ENCODE data around the gene DNAJB6. TPM values are rescaled to one million over a fixed set of nuclear protein-coding genes. Genes with fewer than 3 reads are reported as not detected.

DNAJB6 gene
- total RNA-seq, 1 donor from 2014 or later: 74.3 TPM

DNA sequence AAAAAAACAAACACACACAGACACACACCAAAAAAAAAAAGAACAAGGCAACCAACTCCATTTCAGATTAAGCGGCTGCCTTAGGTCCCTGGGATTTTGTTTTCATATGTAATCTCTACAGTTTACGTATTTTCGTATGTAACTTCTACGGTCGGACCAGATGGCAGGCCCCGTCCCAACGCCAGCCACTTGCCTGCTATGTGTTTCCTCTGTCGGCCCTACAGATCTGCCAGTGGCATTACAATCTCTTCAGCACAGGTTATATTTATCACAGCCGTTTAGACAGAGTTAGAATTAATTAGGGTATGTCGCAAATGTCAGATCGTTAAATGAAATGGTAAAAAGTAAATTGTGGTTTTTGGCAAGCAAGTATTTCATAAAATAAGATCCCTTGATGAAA is 99.3 kb downstream of the DNAJB6 start:
- Mint-ChIP-seq H3K4me1 (peaks cover 15% of the 10 kb centered on the region), H3K27me3 (no peaks in the 10 kb centered on the region), H3K27ac (no peak overlapping the region), H3K36me3 (ENCODE audit: low read depth) (no peaks in the 10 kb centered on the region), H3K9me3 (peaks cover 6% of the 10 kb centered on the region), H3K4me3 (no peak overlapping the region)
- TF ChIP-seq, protein P1, sequence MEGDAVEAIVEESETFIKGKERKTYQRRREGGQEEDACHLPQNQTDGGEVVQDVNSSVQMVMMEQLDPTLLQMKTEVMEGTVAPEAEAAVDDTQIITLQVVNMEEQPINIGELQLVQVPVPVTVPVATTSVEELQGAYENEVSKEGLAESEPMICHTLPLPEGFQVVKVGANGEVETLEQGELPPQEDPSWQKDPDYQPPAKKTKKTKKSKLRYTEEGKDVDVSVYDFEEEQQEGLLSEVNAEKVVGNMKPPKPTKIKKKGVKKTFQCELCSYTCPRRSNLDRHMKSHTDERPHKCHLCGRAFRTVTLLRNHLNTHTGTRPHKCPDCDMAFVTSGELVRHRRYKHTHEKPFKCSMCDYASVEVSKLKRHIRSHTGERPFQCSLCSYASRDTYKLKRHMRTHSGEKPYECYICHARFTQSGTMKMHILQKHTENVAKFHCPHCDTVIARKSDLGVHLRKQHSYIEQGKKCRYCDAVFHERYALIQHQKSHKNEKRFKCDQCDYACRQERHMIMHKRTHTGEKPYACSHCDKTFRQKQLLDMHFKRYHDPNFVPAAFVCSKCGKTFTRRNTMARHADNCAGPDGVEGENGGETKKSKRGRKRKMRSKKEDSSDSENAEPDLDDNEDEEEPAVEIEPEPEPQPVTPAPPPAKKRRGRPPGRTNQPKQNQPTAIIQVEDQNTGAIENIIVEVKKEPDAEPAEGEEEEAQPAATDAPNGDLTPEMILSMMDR (IDR thresholded peaks at IDR 0.05): no peak
- intact Hi-C loops (cut with micrococcal nuclease): no loop called here
- CTCF ChIA-PET: no interaction called here
- no peak for DNase-seq
- ATAC-seq (ENCODE audit: low read depth): no peak
- POLR2A ChIA-PET: no interaction called here

DNA sequence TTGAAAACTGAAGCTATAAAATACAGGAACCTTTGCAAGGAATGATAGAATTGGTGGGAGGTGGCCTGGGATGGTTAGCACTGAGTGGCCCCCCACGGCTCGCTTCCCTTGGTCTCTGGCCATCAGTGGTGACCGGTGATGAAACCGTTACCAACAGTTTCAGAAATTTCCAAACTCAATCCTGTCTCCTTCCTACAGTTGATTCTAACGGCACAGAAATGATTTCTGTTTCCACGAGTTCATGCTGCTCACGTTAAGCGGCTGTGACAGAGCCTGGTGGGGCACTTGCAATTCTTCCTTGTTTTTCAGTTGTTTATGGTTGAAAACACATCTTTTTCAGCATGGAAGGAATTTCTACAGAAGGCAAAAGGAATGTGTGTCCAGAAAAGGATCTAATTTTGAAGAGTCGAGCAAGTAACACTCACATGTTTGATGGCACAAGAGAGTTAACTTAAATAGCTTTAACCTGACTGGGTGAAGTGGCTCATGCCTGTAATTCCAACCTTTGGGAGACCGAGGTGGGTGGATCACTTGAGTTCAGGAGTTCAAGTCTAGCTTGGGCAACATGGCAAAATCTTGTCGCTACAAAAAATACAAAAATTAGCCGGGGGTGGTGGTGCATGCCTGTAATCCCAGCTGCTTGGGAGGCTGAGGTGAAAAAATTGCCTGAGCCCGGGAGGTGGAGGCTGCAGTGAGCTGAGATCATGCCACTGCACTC is 100.1 kb downstream of the DNAJB6 start:
- Mint-ChIP-seq H3K4me3 (no peak overlapping the region), H3K27me3 (no peaks in the 10 kb centered on the region), H3K4me1 (peaks cover 15% of the 10 kb centered on the region), H3K36me3 (ENCODE audit: low read depth) (no peaks in the 10 kb centered on the region), H3K27ac (no peak overlapping the region), H3K9me3 (peaks cover 6% of the 10 kb centered on the region)
- no peak for ATAC-seq (ENCODE audit: low read depth)
- intact Hi-C loops (cut with micrococcal nuclease): no loop called here
- no peak for DNase-seq
- POLR2A ChIA-PET: no interaction called here
- TF ChIP-seq, protein P1 (IDR thresholded peaks at IDR 0.05): no peak
- CTCF ChIA-PET: no interaction called here

DNA sequence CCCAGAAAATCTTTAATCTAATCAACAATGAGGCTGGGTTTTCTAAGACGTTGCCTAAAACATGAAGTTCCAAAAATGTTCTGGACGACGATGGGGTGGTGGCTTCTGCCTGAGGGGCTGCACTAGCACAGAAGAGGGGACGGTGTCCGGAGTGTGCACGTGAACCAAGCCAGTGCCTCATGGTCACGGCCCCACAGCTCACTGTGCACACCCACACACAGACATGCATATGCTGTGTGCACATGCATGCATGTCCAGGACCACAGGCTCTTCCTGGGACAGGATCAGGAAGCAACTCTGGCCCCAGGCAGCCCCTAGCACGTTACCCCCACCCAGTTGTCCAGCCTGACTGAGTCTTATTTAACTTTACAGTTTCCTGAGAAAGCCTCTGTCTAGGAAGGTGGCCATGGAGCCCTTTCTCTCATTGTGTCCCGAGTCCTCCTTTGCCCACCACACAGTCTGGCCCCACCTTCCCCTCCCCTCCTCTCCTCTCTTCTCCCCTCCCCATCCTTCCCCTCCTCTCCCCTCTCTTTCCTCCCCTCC is 100.8 kb downstream of the DNAJB6 start:
- TF ChIP-seq, protein P1 (IDR thresholded peaks at IDR 0.05): no peak
- ATAC-seq (ENCODE audit: low read depth): no peak
- intact Hi-C loops (cut with micrococcal nuclease): no loop called here

DNA sequence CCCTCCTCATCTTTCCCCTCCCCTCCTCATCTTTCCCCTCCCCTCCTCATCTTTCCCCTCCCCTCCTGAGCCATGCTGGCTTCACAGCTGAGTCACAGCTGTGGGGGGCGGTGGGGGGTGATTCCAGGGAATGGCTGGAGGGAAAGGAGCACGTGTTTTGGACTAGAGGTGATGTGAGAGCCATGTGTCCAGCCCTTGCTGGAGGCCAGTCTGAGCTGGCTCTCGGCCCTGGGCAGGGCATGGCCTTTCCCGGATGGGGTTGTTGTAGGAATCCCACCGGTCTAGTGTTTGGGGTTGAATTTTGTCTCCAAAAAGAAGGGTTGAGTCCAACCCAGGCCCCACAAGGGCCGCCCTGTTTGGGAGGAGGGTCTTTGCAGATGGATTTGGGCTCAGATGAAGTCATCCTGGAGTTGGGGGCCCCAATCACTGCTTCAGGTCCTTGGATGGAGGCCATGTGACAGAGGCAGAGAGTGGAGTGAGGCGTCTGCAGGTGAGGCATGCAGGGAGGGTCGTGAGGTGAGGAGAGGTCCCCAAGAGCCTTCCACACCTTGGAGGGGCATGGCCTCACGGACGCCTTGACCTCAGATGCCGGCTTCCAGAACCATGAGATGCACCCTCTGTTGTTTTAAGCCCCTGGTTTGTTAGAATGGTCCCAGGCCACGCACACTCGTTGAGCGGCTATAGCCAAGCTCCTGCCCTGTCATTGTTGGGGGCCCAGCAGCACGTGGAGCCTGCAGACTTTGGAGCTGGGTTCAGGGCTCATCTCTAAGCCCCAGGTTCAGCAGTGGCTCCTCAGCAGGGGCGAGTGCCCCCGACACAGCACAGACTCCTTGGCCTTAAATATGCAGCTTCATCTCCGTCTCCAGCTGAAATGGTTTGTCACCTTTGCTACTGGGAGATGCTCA is 101.6 kb downstream of the DNAJB6 start:
- POLR2A ChIA-PET: no interaction called here
- no peak for ATAC-seq (ENCODE audit: low read depth)
- Mint-ChIP-seq H3K9me3 (peaks cover 6% of the 10 kb centered on the region), H3K36me3 (ENCODE audit: low read depth) (no peaks in the 10 kb centered on the region), H3K27ac (no peak overlapping the region), H3K4me1 (peaks cover 3% of the 10 kb centered on the region), H3K4me3 (no peak overlapping the region), H3K27me3 (no peaks in the 10 kb centered on the region)
- intact Hi-C loops (cut with micrococcal nuclease): no loop called here
- CTCF ChIA-PET: no interaction called here
- DNase-seq: no peak
- TF ChIP-seq, protein P1 (IDR thresholded peaks at IDR 0.05): no peak

More for the DNA sequence above, 100.8 kb downstream of the DNAJB6 start:
- H3K36me3 Mint-ChIP-seq (ENCODE audit: low read depth): no peaks in the 10 kb centered on the region
- DNase-seq: no peak
- ChIA-PET POLR2A (no interaction called here), CTCF (no interaction called here)
- H3K27ac Mint-ChIP-seq: no peak overlapping the region
- H3K4me1 Mint-ChIP-seq: peaks cover 9% of the 10 kb centered on the region
- H3K27me3 Mint-ChIP-seq: no peaks in the 10 kb centered on the region
- H3K4me3 Mint-ChIP-seq: no peak overlapping the region
- peaks cover 6% of the 10 kb centered on the region for H3K9me3 Mint-ChIP-seq

DNA sequence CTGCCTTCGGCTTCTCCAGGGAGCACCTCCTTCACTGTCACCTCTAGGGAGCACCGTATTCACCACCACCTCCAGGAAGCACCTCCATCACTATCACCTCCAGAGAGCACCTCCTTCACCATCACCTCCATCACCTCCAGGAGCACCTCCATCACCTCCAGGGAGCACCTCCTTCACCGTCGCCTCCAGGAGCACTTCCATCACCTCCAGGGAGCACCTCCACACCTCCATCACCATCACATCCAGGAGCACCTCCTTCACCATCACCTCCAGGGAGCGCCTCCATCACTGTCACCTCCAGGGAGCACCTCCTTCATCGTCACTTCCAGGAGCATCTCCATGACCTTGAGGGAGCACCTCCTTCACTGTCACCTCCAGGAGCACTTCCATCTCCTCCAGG is 102.3 kb downstream of the DNAJB6 start:
- DNase-seq: no peak
- Mint-ChIP-seq H3K9me3 (peaks cover 6% of the 10 kb centered on the region), H3K36me3 (ENCODE audit: low read depth) (no peaks in the 10 kb centered on the region), H3K4me3 (no peak overlapping the region), H3K4me1 (no peaks in the 10 kb centered on the region), H3K27ac (no peak overlapping the region), H3K27me3 (no peaks in the 10 kb centered on the region)
- ATAC-seq (ENCODE audit: low read depth): no peak
- CTCF ChIA-PET: no interaction called here
- POLR2A ChIA-PET: no interaction called here
- intact Hi-C loops (cut with micrococcal nuclease): no loop called here
- TF ChIP-seq, protein P1 (IDR thresholded peaks at IDR 0.05): no peak
